ENCODE measurements around the gene POLDIP2. TPM values are rescaled to one million over a fixed set of nuclear protein-coding genes. Genes with fewer than 3 reads are reported as not detected.

Gene POLDIP2
- total and polyA plus RNA-seq, 2 donors (not counting 1 experiment from before 2014, with no cell fraction given) = 30.2 to 35.7 TPM

DNA sequence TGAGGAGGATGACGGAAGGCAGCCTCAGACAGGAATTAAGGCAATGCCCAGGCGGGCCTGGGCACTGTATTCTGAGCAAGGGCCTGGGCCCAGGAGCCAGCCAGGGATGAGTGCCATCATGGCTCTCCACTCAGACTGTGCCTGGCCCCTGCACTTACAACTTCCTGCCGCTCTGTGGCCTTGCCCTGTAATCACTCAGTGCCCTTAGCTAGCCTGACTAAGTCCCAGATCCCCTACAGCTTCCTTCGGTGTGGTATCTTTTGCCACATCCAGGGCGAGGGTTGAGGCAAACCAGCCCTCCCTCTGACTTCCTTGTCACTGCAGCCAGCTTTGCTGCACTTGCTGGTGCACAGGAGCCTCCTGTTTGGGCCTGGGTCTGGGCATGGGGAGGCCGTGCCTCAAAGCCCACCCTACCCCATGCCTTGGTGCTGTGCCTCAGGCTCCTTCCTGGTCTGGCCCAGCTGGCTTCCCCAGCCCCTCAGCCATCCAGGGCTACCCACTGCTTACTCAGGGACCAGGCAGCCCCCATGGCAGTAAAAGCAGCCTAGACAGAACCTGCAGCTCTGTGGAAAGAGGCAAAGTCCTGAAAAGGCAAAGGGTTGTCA lies 39.4 kb upstream of the POLDIP2 start:
- Histone ChIP-seq H3K27ac (ENCODE audit: low read length in 2 of 2) (no peak overlapping the region), H2AFZ (ENCODE audit: insufficient read depth, low read depth, low read length, poor library complexity, severe bottlenecking) (no peak overlapping the region), H3K9me3 (ENCODE audit: control extremely low read depth in 1 of 3, control insufficient read depth in 2 of 3, insufficient read depth in 1 of 3, low read length in 2 of 3) (no peaks in the 10 kb centered on the region), H3K4me3 (ENCODE audit: control extremely low read depth in 1 of 5, extremely low read depth in 1 of 5, insufficient read depth in 1 of 5, low read depth in 2 of 5, low read length in 4 of 5) (no peak overlapping the region), H3K4me2 (replicated peaks; ENCODE audit: low read depth, low read length, poor library complexity, severe bottlenecking) (no peak overlapping the region), H3K4me1 (ENCODE audit: control insufficient read depth in 2 of 2, insufficient read depth in 2 of 2, low read length in 2 of 2) (no peaks in the 10 kb centered on the region), H3K79me2 (ENCODE audit: control insufficient read depth, insufficient read depth, low read length) (no peaks in the 10 kb centered on the region), H3K36me3 (replicated peaks in 1 of 2; ENCODE audit: control extremely low read depth in 1 of 2, control insufficient read depth in 1 of 2, extremely low read depth in 1 of 2, insufficient read depth in 2 of 2, low read length in 1 of 2) (peaks cover 0 to 15% of the 10 kb centered on the region in 2 experiments), H3K27me3 (replicated peaks in 1 of 4; ENCODE audit: control extremely low read depth in 1 of 4, control insufficient read depth in 3 of 4, insufficient read depth in 4 of 4, low read length in 3 of 4) (no peaks in the 10 kb centered on the region), H4K20me1 (ENCODE audit: control insufficient read depth, insufficient read depth, low read length, poor library complexity, severe bottlenecking) (no peaks in the 10 kb centered on the region), H3K9ac (ENCODE audit: low read length) (no peak overlapping the region)
- H3K4me1 Mint-ChIP-seq = peaks cover 3% of the 10 kb centered on the region
- ChIA-PET CTCF (no interaction called here), POLR2A (no interaction called here)
- H3K9me3 Mint-ChIP-seq (ENCODE audit: insufficient read depth) = no peaks in the 10 kb centered on the region
- ATAC-seq (ENCODE audit: low read depth) (no peak), DNase-seq (no peak)
- intact Hi-C loops (cut with micrococcal nuclease) = no loop called here
- TF ChIP-seq, protein P1, sequence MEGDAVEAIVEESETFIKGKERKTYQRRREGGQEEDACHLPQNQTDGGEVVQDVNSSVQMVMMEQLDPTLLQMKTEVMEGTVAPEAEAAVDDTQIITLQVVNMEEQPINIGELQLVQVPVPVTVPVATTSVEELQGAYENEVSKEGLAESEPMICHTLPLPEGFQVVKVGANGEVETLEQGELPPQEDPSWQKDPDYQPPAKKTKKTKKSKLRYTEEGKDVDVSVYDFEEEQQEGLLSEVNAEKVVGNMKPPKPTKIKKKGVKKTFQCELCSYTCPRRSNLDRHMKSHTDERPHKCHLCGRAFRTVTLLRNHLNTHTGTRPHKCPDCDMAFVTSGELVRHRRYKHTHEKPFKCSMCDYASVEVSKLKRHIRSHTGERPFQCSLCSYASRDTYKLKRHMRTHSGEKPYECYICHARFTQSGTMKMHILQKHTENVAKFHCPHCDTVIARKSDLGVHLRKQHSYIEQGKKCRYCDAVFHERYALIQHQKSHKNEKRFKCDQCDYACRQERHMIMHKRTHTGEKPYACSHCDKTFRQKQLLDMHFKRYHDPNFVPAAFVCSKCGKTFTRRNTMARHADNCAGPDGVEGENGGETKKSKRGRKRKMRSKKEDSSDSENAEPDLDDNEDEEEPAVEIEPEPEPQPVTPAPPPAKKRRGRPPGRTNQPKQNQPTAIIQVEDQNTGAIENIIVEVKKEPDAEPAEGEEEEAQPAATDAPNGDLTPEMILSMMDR (IDR thresholded peaks at IDR 0.05) = no peak
- no peak for TF ChIP-seq EZH2 (IDR thresholded peaks at IDR 0.05; ENCODE audit: borderline replicate concordance, insufficient read depth, low read depth, low read length, poor library complexity, severe bottlenecking)
- no peaks in the 10 kb centered on the region for H3K27me3 Mint-ChIP-seq
- H3K4me3 Mint-ChIP-seq = no peak overlapping the region
- WGBS (ENCODE audit: insufficient coverage) = 83% methylated on average over 6 of the region's 6 CpGs
- H3K27ac Mint-ChIP-seq = no peak overlapping the region

DNA sequence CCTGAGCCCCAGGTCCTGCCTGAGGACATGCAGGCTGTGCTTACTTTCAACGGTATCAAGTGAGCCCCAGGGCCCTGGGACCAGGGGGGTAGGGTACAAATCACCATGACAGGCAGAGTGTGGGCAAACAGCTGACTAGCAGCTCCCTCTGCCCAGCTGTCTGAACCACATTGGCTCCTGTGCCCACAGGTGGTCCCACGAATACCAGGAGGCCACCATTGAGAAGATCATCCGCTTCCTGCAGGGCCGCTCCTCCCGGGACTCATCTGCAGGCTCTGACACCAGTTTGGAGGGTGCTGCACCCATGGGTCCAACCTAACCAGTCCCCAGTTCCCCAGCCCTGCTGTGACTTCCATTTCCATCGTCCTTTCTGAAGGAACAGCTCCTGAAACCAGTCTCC lies 38.6 kb upstream of the POLDIP2 start:
- ATAC-seq (ENCODE audit: low read depth) = no peak
- no peak overlapping the region for H3K4me3 ChIP-seq (ENCODE audit: control extremely low read depth in 1 of 5, extremely low read depth in 1 of 5, insufficient read depth in 1 of 5, low read depth in 2 of 5, low read length in 4 of 5)
- no peak overlapping the region for H3K27ac ChIP-seq (ENCODE audit: low read length in 2 of 2)
- intact Hi-C loops (cut with micrococcal nuclease) = no loop called here
- peaks cover 3% of the 10 kb centered on the region for H3K4me1 Mint-ChIP-seq
- no peak overlapping the region for H3K4me2 ChIP-seq (replicated peaks; ENCODE audit: low read depth, low read length, poor library complexity, severe bottlenecking)
- CTCF ChIA-PET = no interaction called here
- no peaks in the 10 kb centered on the region for H3K4me1 ChIP-seq (ENCODE audit: control insufficient read depth in 2 of 2, insufficient read depth in 2 of 2, low read length in 2 of 2)
- H3K9me3 ChIP-seq (ENCODE audit: control extremely low read depth in 1 of 3, control insufficient read depth in 2 of 3, insufficient read depth in 1 of 3, low read length in 2 of 3) = no peaks in the 10 kb centered on the region
- no peaks in the 10 kb centered on the region for H3K27me3 ChIP-seq (replicated peaks in 1 of 4; ENCODE audit: control extremely low read depth in 1 of 4, control insufficient read depth in 3 of 4, insufficient read depth in 4 of 4, low read length in 3 of 4)
- H3K79me2 ChIP-seq (ENCODE audit: control insufficient read depth, insufficient read depth, low read length) = no peaks in the 10 kb centered on the region
- H3K9ac ChIP-seq (ENCODE audit: low read length) = no peak overlapping the region
- no peaks in the 10 kb centered on the region for H3K27me3 Mint-ChIP-seq
- WGBS (ENCODE audit: insufficient coverage) = 93% methylated on average over 6 of the region's 6 CpGs
- no peak overlapping the region for H3K4me3 Mint-ChIP-seq
- H4K20me1 ChIP-seq (ENCODE audit: control insufficient read depth, insufficient read depth, low read length, poor library complexity, severe bottlenecking) = no peaks in the 10 kb centered on the region
- no peak overlapping the region for H2AFZ ChIP-seq (ENCODE audit: insufficient read depth, low read depth, low read length, poor library complexity, severe bottlenecking)
- H3K36me3 ChIP-seq (replicated peaks in 1 of 2; ENCODE audit: control extremely low read depth in 1 of 2, control insufficient read depth in 1 of 2, extremely low read depth in 1 of 2, insufficient read depth in 2 of 2, low read length in 1 of 2) = peaks cover 0 to 19% of the 10 kb centered on the region in 2 experiments
- no peak for DNase-seq
- no peaks in the 10 kb centered on the region for H3K9me3 Mint-ChIP-seq (ENCODE audit: insufficient read depth)
- POLR2A ChIA-PET = no interaction called here
- TF ChIP-seq EZH2 (IDR thresholded peaks at IDR 0.05; ENCODE audit: borderline replicate concordance, insufficient read depth, low read depth, low read length, poor library complexity, severe bottlenecking) = no peak
- TF ChIP-seq, protein P1 (IDR thresholded peaks at IDR 0.05) = no peak
- H3K27ac Mint-ChIP-seq = no peak overlapping the region
